ENCODE results near the gene PRAMEF2. TPM values are rescaled to one million over a fixed set of nuclear protein-coding genes. Genes with fewer than 3 reads are reported as not detected.

Gene PRAMEF2
- not detected in 2 replicates for total RNA-seq

DNA sequence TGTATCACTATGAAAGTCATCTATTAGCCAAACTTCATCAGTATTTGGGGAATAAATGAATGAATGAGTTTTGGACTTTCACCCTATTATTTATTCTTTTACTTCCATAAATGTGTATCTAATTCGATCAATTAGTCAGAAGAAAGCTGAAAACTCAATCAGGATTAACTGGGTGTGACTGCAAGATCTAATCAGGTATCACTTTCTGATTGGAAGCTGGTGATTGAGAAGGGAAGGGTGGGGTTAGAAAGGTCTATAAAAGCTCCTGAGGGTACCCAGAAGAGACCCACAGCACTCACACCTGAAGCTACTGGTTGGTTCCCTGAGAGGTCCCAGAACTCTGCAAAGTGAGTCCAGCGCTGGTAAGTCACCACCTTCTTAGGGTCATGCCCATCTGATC lies at the start of gene PRAMEF2:
Gene PRAMEF2 (plus strand): TSS at position 301 of the 400 bp plus-strand sequence. CDS start 1,924 bp downstream, outside the sequence.

DNA sequence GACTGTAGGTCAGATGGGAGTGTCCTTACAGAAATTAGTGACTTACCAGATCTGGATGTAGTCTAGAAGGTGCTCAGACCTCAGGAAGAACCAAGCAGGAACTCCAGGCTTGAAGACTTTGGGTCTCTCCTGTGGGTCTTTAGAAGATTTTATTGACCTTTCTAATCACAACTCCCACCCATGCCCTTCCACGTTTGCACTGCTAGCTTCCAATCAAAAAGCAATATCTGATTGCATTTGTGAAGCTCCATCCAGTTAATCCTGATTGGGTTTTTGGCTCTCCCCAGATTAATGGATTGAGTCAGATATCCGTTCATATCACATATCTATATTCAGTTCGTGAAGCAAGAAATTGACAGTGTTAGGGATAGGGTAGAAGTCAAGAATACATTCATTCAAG lies 25.6 kb upstream of the PRAMEF2 start, which contains the start of gene PRAMEF11:
Gene PRAMEF11 (minus strand): TSS at position 101 of the 400 bp plus-strand sequence. CDS start 2,621 bp downstream, outside the sequence.

DNA sequence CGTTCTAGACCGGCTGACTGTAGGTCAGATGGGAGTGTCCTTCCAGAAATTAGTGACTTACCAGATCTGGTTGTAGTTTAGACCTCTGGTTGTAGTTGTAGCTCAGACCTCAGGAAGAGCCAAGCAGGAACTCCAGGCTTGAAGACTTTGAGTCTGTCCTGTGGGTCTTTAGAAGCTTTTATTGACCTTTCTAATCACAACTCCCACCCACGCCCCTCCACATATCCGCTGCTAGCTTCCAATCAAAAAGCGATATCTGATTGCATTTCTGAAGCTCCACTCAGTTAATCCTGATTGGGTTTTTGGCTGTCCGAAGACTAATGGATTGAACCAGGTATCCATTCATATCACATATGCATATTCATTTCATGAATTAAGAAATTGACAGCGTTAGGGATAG lies 8.3 kb upstream of the PRAMEF2 start, which contains the start of gene HNRNPCL1:
Gene HNRNPCL1 (minus strand): TSS at position 101 of the 400 bp plus-strand sequence. CDS start 431 bp downstream, outside the sequence.

DNA sequence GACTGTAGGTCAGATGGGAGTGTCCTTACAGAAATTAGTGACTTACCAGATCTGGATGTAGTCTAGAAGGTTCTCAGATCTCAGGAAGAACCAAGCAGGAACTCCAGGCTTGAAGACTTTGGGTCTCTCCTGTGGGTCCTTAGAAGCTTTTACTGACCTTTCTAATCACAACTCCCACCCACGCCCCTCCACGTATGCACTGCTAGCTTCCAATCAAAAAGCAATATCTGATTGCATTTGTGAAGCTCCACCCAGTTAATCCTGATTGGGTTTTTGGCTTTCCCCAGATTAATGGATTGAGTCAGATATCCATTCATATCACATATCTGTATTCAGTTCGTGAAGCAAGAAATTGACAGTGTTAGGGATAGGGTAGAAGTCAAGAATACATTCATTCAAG lies 29.2 kb downstream of the PRAMEF2 start, which contains the start of gene PRAMEF4:
Gene PRAMEF4 (minus strand): TSS at position 101 of the 400 bp plus-strand sequence. CDS start 2,807 bp downstream, outside the sequence.

DNA sequence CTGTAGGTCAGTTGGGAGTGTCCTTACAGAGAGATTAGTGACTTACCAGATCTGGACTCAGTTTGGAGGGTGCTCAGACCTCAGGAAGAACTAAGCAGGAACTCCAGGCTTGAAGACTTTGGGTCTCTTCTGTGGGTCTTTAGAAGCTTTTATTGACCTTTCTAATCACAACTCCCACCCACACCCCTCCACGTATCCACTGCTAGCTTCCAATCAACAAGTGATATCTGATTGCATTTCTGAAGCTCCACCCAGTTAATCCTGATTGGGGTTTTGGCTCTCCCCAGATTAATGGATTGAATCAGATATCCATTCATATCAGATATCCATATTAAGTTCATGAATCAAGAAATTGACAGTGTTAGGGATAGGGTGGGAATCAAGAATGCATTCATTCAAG lies 41.3 kb downstream of the PRAMEF2 start, which contains the start of gene PRAMEF10:
Gene PRAMEF10 (minus strand): TSS at position 101 of the 400 bp plus-strand sequence. CDS start 2,423 bp downstream, outside the sequence.

Other genes starting within 250 kb of the PRAMEF2 start
- gene DHRS3, start 238.9 kb upstream of the PRAMEF2 start, total RNA-seq = 14.3 and 18.4 TPM in 2 replicates
- gene AADACL4, start 213.0 kb upstream of the PRAMEF2 start, total RNA-seq = not detected in 2 replicates
- gene AADACL3, start 141.0 kb upstream of the PRAMEF2 start, total RNA-seq = not detected in 2 replicates
- not detected in 2 replicates for gene CFAP107, start 110.9 kb upstream of the PRAMEF2 start, total RNA-seq
- gene PRAMEF12, start 83.3 kb upstream of the PRAMEF2 start, total RNA-seq = not detected in 2 replicates
- gene PRAMEF1, start 65.7 kb upstream of the PRAMEF2 start, total RNA-seq = not detected in 2 replicates
- gene PRAMEF11, start 25.7 kb upstream of the PRAMEF2 start, total RNA-seq = not detected in 2 replicates
- not detected in 2 replicates for gene HNRNPCL1, start 8.4 kb upstream of the PRAMEF2 start, total RNA-seq
- not detected in 2 replicates for gene PRAMEF4, start 29.1 kb downstream of the PRAMEF2 start, total RNA-seq
- not detected in 2 replicates for gene PRAMEF10, start 41.2 kb downstream of the PRAMEF2 start, total RNA-seq
- gene PRAMEF7, start 59.5 kb downstream of the PRAMEF2 start, total RNA-seq = not detected in 2 replicates
- not detected in 2 replicates for gene PRAMEF6, start 90.5 kb downstream of the PRAMEF2 start, total RNA-seq
- gene PRAMEF27, start 199.5 kb downstream of the PRAMEF2 start, total RNA-seq = not detected in 2 replicates
- gene HNRNPCL3, start 203.7 kb downstream of the PRAMEF2 start, total RNA-seq = not detected in 2 replicates
- gene PRAMEF25, start 213.7 kb downstream of the PRAMEF2 start, total RNA-seq = not detected in 2 replicates